Measurements from ENCODE around the gene STX8. TPM values are rescaled to one million over a fixed set of nuclear protein-coding genes. Genes with fewer than 3 reads are reported as not detected.

The STX8 gene
- total and polyA plus RNA-seq, 7 donors = 40.4 to 104 (median 72.6) TPM

DNA sequence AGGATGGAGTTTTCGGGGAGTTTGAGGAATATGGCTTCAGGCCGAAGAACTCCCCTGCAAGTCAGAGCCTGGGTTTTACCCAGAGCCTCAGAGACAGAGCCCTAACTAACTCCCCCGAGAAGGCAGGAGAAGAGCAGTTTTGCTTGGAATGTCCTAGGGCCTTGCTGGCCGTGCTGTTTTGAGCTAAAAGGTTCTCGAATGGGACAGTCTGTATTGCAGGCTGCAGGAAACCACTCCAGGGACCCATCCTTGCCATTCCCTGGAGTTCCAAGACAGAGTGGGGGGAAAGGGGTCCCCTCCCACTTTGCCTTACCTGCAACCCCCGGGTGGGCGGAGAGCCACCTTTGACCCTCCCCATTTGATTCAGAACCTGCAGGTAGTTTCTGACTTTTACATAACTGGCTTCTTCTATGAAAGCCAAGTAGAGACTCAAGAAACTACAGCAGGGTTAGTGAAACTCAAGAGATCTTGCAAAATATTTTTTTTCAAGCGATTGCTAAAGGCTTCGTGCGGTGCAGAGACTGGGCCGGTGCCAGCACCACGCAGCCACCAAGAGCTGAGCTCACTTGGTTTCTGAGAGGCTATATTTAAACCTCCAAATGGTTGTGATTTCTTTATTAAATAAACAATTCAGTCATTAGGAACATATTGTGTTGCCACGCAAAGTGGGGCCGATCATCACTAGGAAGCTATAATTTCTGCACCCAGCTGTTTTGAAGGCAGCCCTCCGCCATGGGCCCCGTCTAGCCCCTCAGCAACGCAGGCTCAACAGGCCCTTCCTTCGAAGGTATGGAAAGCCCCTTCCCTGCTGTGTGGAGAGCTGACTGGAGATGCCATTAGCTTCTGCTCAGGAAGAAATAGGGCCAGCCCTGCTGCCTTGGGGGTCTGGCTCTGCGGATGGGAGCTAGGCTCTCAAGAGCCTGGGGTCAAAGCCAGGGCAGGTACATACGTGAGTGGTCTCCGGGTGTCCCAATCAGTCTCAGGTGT, 331.3 kb downstream of the STX8 start:
- 81 to 88% methylated on average over 21 of the region's 21 CpGs for WGBS, 2 donors
- peaks cover 3 to 55% (median 50%) of the 10 kb centered on the region in 4 donors for H3K4me1 ChIP-seq
- peak; percentile 91 for DNase-seq
- intact Hi-C loops (cut with DNase I) = loop anchor here (2.0 to 5.0 kb wide), 3 partner anchors 48 to 862 kb away; partner anchors contain the start of genes NTN1 and RPL26
- no peak overlapping the region for H3K4me3 ChIP-seq
- H3K9me3 ChIP-seq = no peaks in the 10 kb centered on the region
- H3K27ac ChIP-seq = peak overlapping the region; percentile 66 to 96 (median 95)
- no peaks in the 10 kb centered on the region for H3K27me3 ChIP-seq
- H3K36me3 ChIP-seq = peaks cover 0 to 5% (median 0%) of the 10 kb centered on the region in 4 donors
- TF ChIP-seq EP300 (IDR thresholded peaks at IDR 0.05) (peak in 1 of 4 donors; percentile 65), POLR2A (IDR thresholded peaks at IDR 0.05) (no peak), POLR2AphosphoS5 (IDR thresholded peaks at IDR 0.05) (peak in 2 of 4 donors; percentile 40 to 49)
- TF ChIP-seq, protein P1, sequence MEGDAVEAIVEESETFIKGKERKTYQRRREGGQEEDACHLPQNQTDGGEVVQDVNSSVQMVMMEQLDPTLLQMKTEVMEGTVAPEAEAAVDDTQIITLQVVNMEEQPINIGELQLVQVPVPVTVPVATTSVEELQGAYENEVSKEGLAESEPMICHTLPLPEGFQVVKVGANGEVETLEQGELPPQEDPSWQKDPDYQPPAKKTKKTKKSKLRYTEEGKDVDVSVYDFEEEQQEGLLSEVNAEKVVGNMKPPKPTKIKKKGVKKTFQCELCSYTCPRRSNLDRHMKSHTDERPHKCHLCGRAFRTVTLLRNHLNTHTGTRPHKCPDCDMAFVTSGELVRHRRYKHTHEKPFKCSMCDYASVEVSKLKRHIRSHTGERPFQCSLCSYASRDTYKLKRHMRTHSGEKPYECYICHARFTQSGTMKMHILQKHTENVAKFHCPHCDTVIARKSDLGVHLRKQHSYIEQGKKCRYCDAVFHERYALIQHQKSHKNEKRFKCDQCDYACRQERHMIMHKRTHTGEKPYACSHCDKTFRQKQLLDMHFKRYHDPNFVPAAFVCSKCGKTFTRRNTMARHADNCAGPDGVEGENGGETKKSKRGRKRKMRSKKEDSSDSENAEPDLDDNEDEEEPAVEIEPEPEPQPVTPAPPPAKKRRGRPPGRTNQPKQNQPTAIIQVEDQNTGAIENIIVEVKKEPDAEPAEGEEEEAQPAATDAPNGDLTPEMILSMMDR (IDR thresholded peaks at IDR 0.05) = no peak

DNA sequence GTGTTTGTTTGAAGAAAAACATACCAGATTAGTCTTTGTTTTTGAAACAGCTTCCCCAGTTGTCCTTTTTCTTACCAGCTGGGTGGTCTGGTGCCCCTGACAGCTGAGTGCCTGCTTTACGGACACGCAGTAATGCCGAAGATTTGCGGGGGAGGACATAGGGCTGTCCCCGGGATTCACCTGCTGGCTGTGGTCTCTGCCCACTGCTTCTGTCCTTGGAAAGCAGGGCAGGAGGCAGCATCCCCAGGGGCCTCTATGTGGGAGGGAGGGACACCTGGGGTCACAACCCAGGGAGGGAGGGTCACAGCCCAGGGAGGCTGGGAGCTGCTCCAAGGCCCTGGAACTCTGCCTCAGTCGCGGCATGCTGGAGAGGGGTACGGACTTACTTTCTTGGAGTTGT, 332.6 kb downstream of the STX8 start:
- 88% methylated on average over 8 of the region's 8 CpGs for WGBS, 2 donors
- H3K4me1 ChIP-seq = peaks cover 3 to 62% (median 57%) of the 10 kb centered on the region in 4 donors
- intact Hi-C loops (cut with DNase I) = loop anchor here (5.0 kb wide), 2 partner anchors 221 to 861 kb away; partner anchors contain the start of genes NTN1 and RPL26

DNA sequence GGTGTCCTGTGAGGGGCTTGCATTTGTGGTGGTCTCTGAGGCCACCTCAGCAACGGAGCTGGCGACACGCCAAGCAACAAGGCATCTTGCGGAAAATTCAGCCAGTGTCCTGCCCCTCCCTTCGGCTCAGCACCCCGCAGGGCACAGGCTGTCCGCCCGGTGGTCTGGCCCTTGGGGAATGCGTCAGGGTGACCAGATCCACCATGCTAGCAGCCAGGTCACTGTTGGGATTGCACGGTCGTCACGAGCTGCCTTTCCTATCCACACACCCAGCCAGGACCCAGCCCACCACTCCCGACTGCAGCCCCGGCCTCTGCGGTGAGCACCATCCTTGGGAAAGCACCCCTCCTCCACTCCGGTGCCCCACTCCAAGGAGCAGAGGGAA, 333.1 kb downstream of the STX8 start:
- intact Hi-C loops (cut with DNase I) = loop anchor here (5.0 kb wide), 2 partner anchors 220 to 860 kb away; partner anchors contain the start of genes NTN1 and RPL26
- TF ChIP-seq POLR2AphosphoS5 (IDR thresholded peaks at IDR 0.05) = no peak
- no peak for TF ChIP-seq POLR2A (IDR thresholded peaks at IDR 0.05)
- TF ChIP-seq EP300 (IDR thresholded peaks at IDR 0.05) = no peak
- TF ChIP-seq, protein P1 (IDR thresholded peaks at IDR 0.05) = no peak
- Histone ChIP-seq H3K36me3 (no peaks in the 10 kb centered on the region), H3K4me1 (peaks cover 3 to 62% (median 57%) of the 10 kb centered on the region in 4 donors), H3K4me3 (no peak overlapping the region), H3K9me3 (no peaks in the 10 kb centered on the region), H3K27ac (peak overlapping the region; percentile 92 to 96 (median 95)), H3K27me3 (no peaks in the 10 kb centered on the region)
- WGBS, 2 donors = 82 to 83% methylated on average over 16 of the region's 16 CpGs
- DNase-seq = peak; percentile 76

More for the DNA sequence above, 332.6 kb downstream of the STX8 start:
- no peaks in the 10 kb centered on the region for H3K27me3 ChIP-seq
- TF ChIP-seq EP300 (IDR thresholded peaks at IDR 0.05) = no peak
- TF ChIP-seq POLR2AphosphoS5 (IDR thresholded peaks at IDR 0.05) = no peak
- no peak for TF ChIP-seq POLR2A (IDR thresholded peaks at IDR 0.05)
- no peak for DNase-seq
- H3K27ac ChIP-seq = peak overlapping the region; percentile 92 to 96 (median 95)
- H3K36me3 ChIP-seq = no peaks in the 10 kb centered on the region
- H3K4me3 ChIP-seq = no peak overlapping the region
- H3K9me3 ChIP-seq = no peaks in the 10 kb centered on the region

DNA sequence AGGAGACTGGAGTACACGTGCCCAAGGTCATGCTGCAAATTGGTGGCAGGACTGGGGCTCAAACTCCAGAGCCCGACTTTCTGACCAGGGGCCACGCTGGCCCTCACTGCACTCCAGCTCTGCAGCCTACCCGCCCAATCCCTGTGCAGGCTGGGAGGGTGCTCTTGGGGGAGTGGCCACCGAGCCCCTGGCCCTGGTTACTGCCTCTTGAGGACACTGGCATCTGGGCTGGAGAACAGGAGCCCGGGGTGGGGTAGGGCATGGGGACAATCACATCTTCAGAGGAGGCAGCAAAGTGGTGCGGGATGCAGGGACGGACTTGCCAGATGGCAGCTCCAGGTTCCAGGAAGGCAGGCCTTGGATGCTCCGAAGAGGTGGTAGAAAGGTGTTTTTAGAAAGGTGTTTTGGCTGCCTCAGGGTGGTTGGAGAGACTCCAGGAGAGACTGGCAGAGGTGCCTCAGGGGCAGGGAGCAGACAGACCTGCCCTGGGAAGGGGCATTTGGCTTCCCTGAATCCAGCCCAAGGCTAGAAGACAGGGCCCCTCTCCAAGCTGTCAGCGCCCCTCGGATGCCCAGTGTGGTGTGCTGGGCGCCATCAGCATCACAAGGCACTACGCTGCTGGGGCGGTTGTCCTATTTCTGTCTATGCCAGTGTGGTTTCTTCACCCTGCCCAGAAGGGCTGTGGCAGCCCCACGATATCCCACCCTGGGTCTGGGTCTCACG, 333.7 kb downstream of the STX8 start:
- no peaks in the 10 kb centered on the region for H3K36me3 ChIP-seq
- DNase-seq = no peak
- peaks cover 3 to 62% (median 57%) of the 10 kb centered on the region in 4 donors for H3K4me1 ChIP-seq
- intact Hi-C loops (cut with DNase I) = loop anchor here (5.0 kb wide), 2 partner anchors 220 to 860 kb away; partner anchors contain the start of genes NTN1 and RPL26
- 79 to 85% methylated on average over 16 of the region's 16 CpGs for WGBS, 2 donors
- peak overlapping the region; percentile 92 to 96 (median 95) for H3K27ac ChIP-seq
- TF ChIP-seq EP300 (IDR thresholded peaks at IDR 0.05) (no peak), POLR2AphosphoS5 (IDR thresholded peaks at IDR 0.05) (peak in 2 of 4 donors; percentile 6 to 8)
- no peaks in the 10 kb centered on the region for H3K9me3 ChIP-seq
- H3K4me3 ChIP-seq = no peak overlapping the region
- H3K27me3 ChIP-seq = no peaks in the 10 kb centered on the region

DNA sequence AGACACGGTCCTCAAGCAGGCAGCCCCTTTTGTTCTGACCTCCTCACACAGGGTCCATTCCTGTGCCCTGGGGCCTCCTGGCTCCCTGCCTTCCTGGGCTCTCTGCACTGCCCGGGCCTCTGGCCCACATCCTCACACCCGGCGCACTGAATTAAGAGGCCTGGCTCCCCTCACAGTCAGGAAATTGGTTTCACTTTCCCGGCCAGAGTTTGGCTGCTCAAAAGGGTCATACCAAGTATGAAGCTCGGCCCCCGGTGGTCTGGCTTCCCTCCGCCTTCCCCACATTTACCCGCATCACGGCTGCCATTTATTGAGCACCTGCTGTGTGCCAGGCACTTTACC, 334.3 kb downstream of the STX8 start:
- peak overlapping the region; percentile 92 to 96 (median 95) for H3K27ac ChIP-seq
- no peaks in the 10 kb centered on the region for H3K9me3 ChIP-seq
- H3K36me3 ChIP-seq = no peaks in the 10 kb centered on the region
- peak; percentile 87 for DNase-seq
- peaks cover 3 to 62% (median 57%) of the 10 kb centered on the region in 4 donors for H3K4me1 ChIP-seq
- H3K4me3 ChIP-seq = no peak overlapping the region
- 52 to 72% methylated on average over 10 of the region's 10 CpGs for WGBS, 2 donors
- H3K27me3 ChIP-seq = no peaks in the 10 kb centered on the region
- intact Hi-C loops (cut with DNase I) = loop anchor here (5.0 kb wide), 2 partner anchors 219 to 859 kb away; partner anchors contain the start of genes NTN1 and RPL26
- TF ChIP-seq, protein P1 (IDR thresholded peaks at IDR 0.05) = no peak
- TF ChIP-seq POLR2AphosphoS5 (IDR thresholded peaks at IDR 0.05) = peak in 3 of 4 donors; percentile 43 to 60 (median 45)
- no peak for TF ChIP-seq POLR2A (IDR thresholded peaks at IDR 0.05)
- no peak for TF ChIP-seq EP300 (IDR thresholded peaks at IDR 0.05)
